GM18499 (cell line): ENCODE results near the gene PIP5K1C.
"Not testable (repeated sequence)": the region's sequence is repeated elsewhere in the genome, so short reads cannot be mapped to it uniquely, and the experiment has no call there.

ENCODE experiments used
- ATAC-seq: cut with Tn5 transposase; IDR thresholded peaks from one replicate; pipeline ENCODE4 v1.9.1; 2021; ENCODE audit warnings: moderate number of reproducible peaks; ENCODE audit not compliant: insufficient read depth, unreplicated experiment

Gene PIP5K1C

GRCh38 chr19:3632739-3633558 is 67.3 kb downstream of the PIP5K1C start:
- ATAC-seq, result no peak

- ATAC-seq, result no peak
Measured at GRCh38 chr19:3632098-3632497, 68.2 kb downstream of the PIP5K1C start.

- ATAC-seq, result no peak
Measured at GRCh38 chr19:3631053-3631861, 69.0 kb downstream of the PIP5K1C start.

- ATAC-seq, result not testable (repeated sequence)
Measured at GRCh38 chr19:3628766-3629165, 71.5 kb downstream of the PIP5K1C start.

GRCh38 chr19:3627351-3627723 is 72.9 kb downstream of the PIP5K1C start:
- ATAC-seq, result no peak

GRCh38 chr19:3626473-3627350 is 73.6 kb downstream of the PIP5K1C start, which contains the start of gene CACTIN:
CACTIN (minus strand) TSS chr19:3626790; CDS start chr19:3626762, 28 bp downstream.
- no peak for ATAC-seq

GRCh38 chr19:3625996-3626472 is 74.2 kb downstream of the PIP5K1C start:
- ATAC-seq, result no peak

- no peak for ATAC-seq
Measured at GRCh38 chr19:3623716-3624115, 76.6 kb downstream of the PIP5K1C start.

GRCh38 chr19:3622224-3622623 is 78.0 kb downstream of the PIP5K1C start:
- no peak for ATAC-seq

- no peak for ATAC-seq
Measured at GRCh38 chr19:3621689-3622088, 78.6 kb downstream of the PIP5K1C start.

- ATAC-seq, result no peak
Measured at GRCh38 chr19:3620817-3621547, 79.3 kb downstream of the PIP5K1C start.

- no peak for ATAC-seq
Measured at GRCh38 chr19:3620145-3620816, 80.0 kb downstream of the PIP5K1C start.

GRCh38 chr19:3619631-3620012 is 80.6 kb downstream of the PIP5K1C start:
- ATAC-seq, result no peak

- ATAC-seq, result no peak
Measured at GRCh38 chr19:3618811-3619630, 81.2 kb downstream of the PIP5K1C start.

- no peak for ATAC-seq
Measured at GRCh38 chr19:3618144-3618810, 82.0 kb downstream of the PIP5K1C start.

GRCh38 chr19:3617463-3617862 is 82.8 kb downstream of the PIP5K1C start:
- no peak for ATAC-seq

GRCh38 chr19:3615524-3616135 is 84.6 kb downstream of the PIP5K1C start:
- ATAC-seq, result no peak
